ENCODE measurements around the gene DUSP6. TPM values are rescaled to one million over a fixed set of nuclear protein-coding genes. Genes with fewer than 3 reads are reported as not detected.

The DUSP6 gene
- total and polyA plus RNA-seq, 2 of the 13 experiments (the other 11 are each of a cell fraction or from before 2014, with no cell fraction given) = 40.9 to 161 TPM

DNA sequence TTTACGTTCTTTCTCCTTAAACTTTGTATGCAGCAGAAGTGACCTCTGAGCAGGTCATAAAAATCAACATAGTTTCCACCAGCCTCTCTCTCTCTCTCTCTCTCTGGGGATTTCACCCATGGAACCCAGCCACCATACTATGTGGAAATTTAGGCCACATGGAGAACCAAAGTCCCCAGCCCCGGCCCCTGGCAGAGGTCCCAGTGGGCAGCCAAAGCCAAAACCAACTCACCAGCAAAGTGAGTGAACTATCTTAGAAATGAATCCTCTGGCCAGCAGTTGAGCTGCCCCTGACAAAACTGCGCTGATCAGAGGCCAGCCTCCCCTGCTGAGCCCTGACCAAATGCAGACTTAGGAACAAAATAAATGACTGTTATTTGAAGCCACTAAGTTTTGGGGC, 9.2 kb downstream of the DUSP6 start (continued):
- TF ChIP-seq, protein P1, sequence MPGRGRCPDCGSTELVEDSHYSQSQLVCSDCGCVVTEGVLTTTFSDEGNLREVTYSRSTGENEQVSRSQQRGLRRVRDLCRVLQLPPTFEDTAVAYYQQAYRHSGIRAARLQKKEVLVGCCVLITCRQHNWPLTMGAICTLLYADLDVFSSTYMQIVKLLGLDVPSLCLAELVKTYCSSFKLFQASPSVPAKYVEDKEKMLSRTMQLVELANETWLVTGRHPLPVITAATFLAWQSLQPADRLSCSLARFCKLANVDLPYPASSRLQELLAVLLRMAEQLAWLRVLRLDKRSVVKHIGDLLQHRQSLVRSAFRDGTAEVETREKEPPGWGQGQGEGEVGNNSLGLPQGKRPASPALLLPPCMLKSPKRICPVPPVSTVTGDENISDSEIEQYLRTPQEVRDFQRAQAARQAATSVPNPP (CRISPR knock-in tag; IDR thresholded peaks at IDR 0.05) = no peak
- TF ChIP-seq ZNF256 (CRISPR knock-in tag; conservative IDR thresholded peaks at IDR 0.05) (no peak), RORA (CRISPR knock-in tag; IDR thresholded peaks at IDR 0.05) (no peak), SNAI1 (CRISPR knock-in tag; IDR thresholded peaks at IDR 0.05; ENCODE audit: borderline replicate concordance) (no peak), AHR (CRISPR knock-in tag; IDR thresholded peaks at IDR 0.05) (no peak), SAP130 (CRISPR knock-in tag; IDR thresholded peaks at IDR 0.05; ENCODE audit: low read depth) (no peak), ZNF296 (CRISPR knock-in tag; conservative IDR thresholded peaks at IDR 0.05) (no peak), ZNF644 (CRISPR knock-in tag; IDR thresholded peaks at IDR 0.05; ENCODE audit: low read depth) (0 out of 2 replicates have a peak, but pooled peaks have one; percentile 44), SUZ12 (IDR thresholded peaks at IDR 0.05; ENCODE audit: low read depth, low read length) (no peak), ZNF772 (CRISPR knock-in tag; IDR thresholded peaks at IDR 0.05) (no peak)
- TF ChIP-seq, protein P2, sequence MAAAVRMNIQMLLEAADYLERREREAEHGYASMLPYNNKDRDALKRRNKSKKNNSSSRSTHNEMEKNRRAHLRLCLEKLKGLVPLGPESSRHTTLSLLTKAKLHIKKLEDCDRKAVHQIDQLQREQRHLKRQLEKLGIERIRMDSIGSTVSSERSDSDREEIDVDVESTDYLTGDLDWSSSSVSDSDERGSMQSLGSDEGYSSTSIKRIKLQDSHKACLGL (CRISPR knock-in tag; IDR thresholded peaks at IDR 0.05) = no peak
- TF ChIP-seq, protein P3, sequence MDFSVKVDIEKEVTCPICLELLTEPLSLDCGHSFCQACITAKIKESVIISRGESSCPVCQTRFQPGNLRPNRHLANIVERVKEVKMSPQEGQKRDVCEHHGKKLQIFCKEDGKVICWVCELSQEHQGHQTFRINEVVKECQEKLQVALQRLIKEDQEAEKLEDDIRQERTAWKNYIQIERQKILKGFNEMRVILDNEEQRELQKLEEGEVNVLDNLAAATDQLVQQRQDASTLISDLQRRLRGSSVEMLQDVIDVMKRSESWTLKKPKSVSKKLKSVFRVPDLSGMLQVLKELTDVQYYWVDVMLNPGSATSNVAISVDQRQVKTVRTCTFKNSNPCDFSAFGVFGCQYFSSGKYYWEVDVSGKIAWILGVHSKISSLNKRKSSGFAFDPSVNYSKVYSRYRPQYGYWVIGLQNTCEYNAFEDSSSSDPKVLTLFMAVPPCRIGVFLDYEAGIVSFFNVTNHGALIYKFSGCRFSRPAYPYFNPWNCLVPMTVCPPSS (IDR thresholded peaks at IDR 0.05) = no peak
- TF ChIP-seq, protein P4, sequence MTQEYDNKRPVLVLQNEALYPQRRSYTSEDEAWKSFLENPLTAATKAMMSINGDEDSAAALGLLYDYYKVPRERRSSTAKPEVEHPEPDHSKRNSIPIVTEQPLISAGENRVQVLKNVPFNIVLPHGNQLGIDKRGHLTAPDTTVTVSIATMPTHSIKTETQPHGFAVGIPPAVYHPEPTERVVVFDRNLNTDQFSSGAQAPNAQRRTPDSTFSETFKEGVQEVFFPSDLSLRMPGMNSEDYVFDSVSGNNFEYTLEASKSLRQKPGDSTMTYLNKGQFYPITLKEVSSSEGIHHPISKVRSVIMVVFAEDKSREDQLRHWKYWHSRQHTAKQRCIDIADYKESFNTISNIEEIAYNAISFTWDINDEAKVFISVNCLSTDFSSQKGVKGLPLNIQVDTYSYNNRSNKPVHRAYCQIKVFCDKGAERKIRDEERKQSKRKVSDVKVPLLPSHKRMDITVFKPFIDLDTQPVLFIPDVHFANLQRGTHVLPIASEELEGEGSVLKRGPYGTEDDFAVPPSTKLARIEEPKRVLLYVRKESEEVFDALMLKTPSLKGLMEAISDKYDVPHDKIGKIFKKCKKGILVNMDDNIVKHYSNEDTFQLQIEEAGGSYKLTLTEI (CRISPR knock-in tag; conservative IDR thresholded peaks at IDR 0.05) = no peak
